Measurements from ENCODE around the gene CTXN1. TPM values are rescaled to one million over a fixed set of nuclear protein-coding genes. Genes with fewer than 3 reads are reported as not detected.

The CTXN1 gene
- total RNA-seq, 6 experiments from 2014 or later, result 5.0 to 14.0 (median 5.4) TPM

- H3K36me3 Mint-ChIP-seq (ENCODE audit: low read depth), result peaks cover 7% of the 10 kb centered on the region
- H3K27ac Mint-ChIP-seq, result no peak overlapping the region
- H3K4me3 Mint-ChIP-seq, result no peak overlapping the region
- H3K27me3 Mint-ChIP-seq (ENCODE audit: insufficient read depth), result peaks cover 5% of the 10 kb centered on the region
- DNase-seq, result no peak
- H3K4me1 Mint-ChIP-seq (ENCODE audit: low read depth), result peaks cover 21% of the 10 kb centered on the region
- no peaks in the 10 kb centered on the region for H3K9me3 Mint-ChIP-seq
- no peak for TF ChIP-seq CTCF (IDR thresholded peaks at IDR 0.05)
These were observed 25.0 kb downstream of the CTXN1 start for GRCh38 chr19:7900931-7901330.

GRCh38 chr19:7900401-7900870 lies 25.5 kb downstream of the CTXN1 start:
- peaks cover 5% of the 10 kb centered on the region for H3K27me3 Mint-ChIP-seq (ENCODE audit: insufficient read depth)
- DNase-seq, result no peak
- H3K27ac Mint-ChIP-seq, result no peak overlapping the region
- peaks cover 7% of the 10 kb centered on the region for H3K36me3 Mint-ChIP-seq (ENCODE audit: low read depth)
- no peak overlapping the region for H3K4me3 Mint-ChIP-seq
- no peak for TF ChIP-seq CTCF (IDR thresholded peaks at IDR 0.05)
- peaks cover 16% of the 10 kb centered on the region for H3K4me1 Mint-ChIP-seq (ENCODE audit: low read depth)
- no peaks in the 10 kb centered on the region for H3K9me3 Mint-ChIP-seq

GRCh38 chr19:7899751-7900378 lies 26.1 kb downstream of the CTXN1 start:
- H3K36me3 Mint-ChIP-seq (ENCODE audit: low read depth), result peaks cover 3% of the 10 kb centered on the region
- no peaks in the 10 kb centered on the region for H3K9me3 Mint-ChIP-seq
- H3K4me3 Mint-ChIP-seq, result no peak overlapping the region
- TF ChIP-seq CTCF (IDR thresholded peaks at IDR 0.05), result no peak
- peaks cover 11% of the 10 kb centered on the region for H3K4me1 Mint-ChIP-seq (ENCODE audit: low read depth)
- DNase-seq, result no peak
- H3K27me3 Mint-ChIP-seq (ENCODE audit: insufficient read depth), result peaks cover 5% of the 10 kb centered on the region
- no peak overlapping the region for H3K27ac Mint-ChIP-seq

- Mint-ChIP-seq H3K9me3 (no peaks in the 10 kb centered on the region), H3K27me3 (ENCODE audit: insufficient read depth) (peaks cover 5% of the 10 kb centered on the region), H3K4me1 (ENCODE audit: low read depth) (peaks cover 6% of the 10 kb centered on the region), H3K36me3 (ENCODE audit: low read depth) (no peaks in the 10 kb centered on the region; the same call in 1 of the 2 replicates), H3K27ac (no peak overlapping the region), H3K4me3 (no peak overlapping the region)
- TF ChIP-seq CTCF (IDR thresholded peaks at IDR 0.05), result 0 out of 2 replicates have a peak, but pooled peaks have one; percentile 11
- DNase-seq, result no peak
These were observed 27.0 kb downstream of the CTXN1 start for GRCh38 chr19:7898967-7899366.

- Mint-ChIP-seq H3K9me3 (no peaks in the 10 kb centered on the region), H3K36me3 (ENCODE audit: low read depth) (no peaks in the 10 kb centered on the region; the same call in 1 of the 2 replicates), H3K27me3 (ENCODE audit: insufficient read depth) (no peaks in the 10 kb centered on the region; the same call in 1 of the 2 replicates), H3K27ac (no peak overlapping the region), H3K4me3 (no peak overlapping the region), H3K4me1 (ENCODE audit: low read depth) (peaks cover under 1% of the 10 kb centered on the region; the same call in 1 of the 2 replicates)
- no peak for TF ChIP-seq CTCF (IDR thresholded peaks at IDR 0.05)
- DNase-seq, result no peak
These were observed 28.6 kb downstream of the CTXN1 start for GRCh38 chr19:7897292-7897691.
